Esophagus muscularis mucosa (tissue), 4 donors: ENCODE data around the gene AUTS2. TPM values are rescaled to one million over a fixed set of nuclear protein-coding genes. Genes with fewer than 3 reads are reported as not detected.

ENCODE experiments used
- DNase-seq: peaks from one replicate; pipeline ENCODE4 v3.0.0-alpha.2; 2017; ENCODE audit errors: extremely low spot score
- H3K27ac ChIP-seq, 4 donors: fragments of 200-600 bp; sonication (generic); replicated peaks in 1 of 4; 1 replicate in 3 of 4; 2 replicates in 1 of 4; pipeline ENCODE4 v1.5.1; 2016 to 2019; ENCODE audit warnings: mild to moderate bottlenecking in 1 of 4
- H3K27me3 ChIP-seq, 4 donors: fragments of 200-600 bp; sonication (generic); one replicate each; pipeline versions ENCODE4 v1.5.1 to v1.6.0; 2016 to 2019
- H3K36me3 ChIP-seq, 4 donors: fragments of 200-600 bp; sonication (generic); one replicate each; pipeline ENCODE4 v1.5.1; 2016 to 2019
- H3K4me1 ChIP-seq, 4 donors: fragments of 200-600 bp; sonication (generic); one replicate each; pipeline ENCODE4 v1.5.1; 2016 to 2019
- H3K4me3 ChIP-seq, 4 donors: fragments of 200-600 bp; sonication (generic); 1 replicate in 2 of 4; 2 replicates in 2 of 4; pipeline ENCODE4 v1.5.1; 2016 to 2019; ENCODE audit warnings: mild to moderate bottlenecking in 4 of 4, moderate library complexity in 1 of 4
- H3K9me3 ChIP-seq, 4 donors: fragments of 200-600 bp; sonication (generic); 1 replicate in 3 of 4; 2 replicates in 1 of 4; pipeline ENCODE4 v1.5.1; 2016 to 2019
- EP300 ChIP-seq: sonication (generic); formaldehyde crosslinking; IDR thresholded peaks from one replicate; pipeline ENCODE4 v1.6.1; 2017; ENCODE audit warnings: antibody characterized with exemption
- POLR2A ChIP-seq: fragments of 450-650 bp; IDR thresholded peaks from one replicate; pipeline ENCODE4 v1.6.1; 2017; ENCODE audit warnings: antibody characterized with exemption, moderate library complexity, mild to moderate bottlenecking, low read depth
- POLR2AphosphoS5 ChIP-seq, 2 donors: sonication (generic); formaldehyde crosslinking; IDR thresholded peaks; one replicate each; pipeline ENCODE4 v1.6.1; 2017; ENCODE audit warnings: antibody characterized with exemption in 2 of 2
- WGBS: methylation state at CpG from one replicate; pipeline ENCODE4 v1.1.5; 2018; 5-methylcytosine and 5-hydroxymethylcytosine counted together
- intact Hi-C: fragments of 100-400 bp; cut with DNase I; formaldehyde crosslinking; loops from one replicate; pipeline ENCODE4 v1.15.1; 2023
- total RNA-seq, 4 donors: library from RNA; depleted of rRNA; stranded (reverse); fragments of >200 nt; gene quantifications; one replicate each; pipeline versions ENCODE4 v1.1.0 to v1.2.1, GENCODE V29; 2016
- TF ChIP-seq, protein P1 (sequence below), 3 experiments: fragments of 200-600 bp in 2 of 3; fragments of 450-650 bp in 1 of 3; sonication (generic) in 2 of 3; IDR thresholded peaks; one replicate each; pipeline ENCODE4 v1.5.1; 2017 to 2019; ENCODE audit warnings: antibody characterized with exemption in 3 of 3, mild to moderate bottlenecking in 2 of 3, moderate library complexity in 1 of 3

The AUTS2 gene
- total RNA-seq, 4 donors from 2014 or later, result 18.5 to 44.9 (median 34.2) TPM

DNA sequence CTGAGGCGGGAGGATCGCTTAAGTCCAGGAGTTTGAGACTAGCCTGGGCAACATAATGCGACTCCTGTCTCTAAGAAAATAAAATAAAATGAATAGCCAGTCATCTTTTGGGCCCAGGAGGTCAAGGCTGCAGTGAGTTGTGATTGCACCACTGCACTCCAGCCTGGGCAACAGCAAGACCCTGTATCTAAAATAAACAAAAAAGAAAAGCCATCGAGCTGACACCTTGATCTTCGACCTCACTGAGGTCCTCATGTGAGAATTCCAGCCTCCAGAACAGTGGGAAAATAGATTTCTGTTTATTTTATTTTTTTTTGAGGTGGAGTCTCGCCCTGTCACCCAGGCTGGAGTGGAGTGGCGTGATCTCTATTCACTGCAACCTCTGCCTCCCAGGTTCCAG lies 1232.2 kb downstream of the AUTS2 start:
- H3K36me3 ChIP-seq, result no peaks in the 10 kb centered on the region
- H3K27ac ChIP-seq, result no peak overlapping the region
- DNase-seq, result no peak
- intact Hi-C loops, result no loop called here
- no peak overlapping the region for H3K4me3 ChIP-seq
- H3K4me1 ChIP-seq, result peaks cover 0 to 14% (median 9%) of the 10 kb centered on the region in 4 donors
- no peaks in the 10 kb centered on the region for H3K9me3 ChIP-seq
- no peak for TF ChIP-seq EP300
- TF ChIP-seq, protein P1, sequence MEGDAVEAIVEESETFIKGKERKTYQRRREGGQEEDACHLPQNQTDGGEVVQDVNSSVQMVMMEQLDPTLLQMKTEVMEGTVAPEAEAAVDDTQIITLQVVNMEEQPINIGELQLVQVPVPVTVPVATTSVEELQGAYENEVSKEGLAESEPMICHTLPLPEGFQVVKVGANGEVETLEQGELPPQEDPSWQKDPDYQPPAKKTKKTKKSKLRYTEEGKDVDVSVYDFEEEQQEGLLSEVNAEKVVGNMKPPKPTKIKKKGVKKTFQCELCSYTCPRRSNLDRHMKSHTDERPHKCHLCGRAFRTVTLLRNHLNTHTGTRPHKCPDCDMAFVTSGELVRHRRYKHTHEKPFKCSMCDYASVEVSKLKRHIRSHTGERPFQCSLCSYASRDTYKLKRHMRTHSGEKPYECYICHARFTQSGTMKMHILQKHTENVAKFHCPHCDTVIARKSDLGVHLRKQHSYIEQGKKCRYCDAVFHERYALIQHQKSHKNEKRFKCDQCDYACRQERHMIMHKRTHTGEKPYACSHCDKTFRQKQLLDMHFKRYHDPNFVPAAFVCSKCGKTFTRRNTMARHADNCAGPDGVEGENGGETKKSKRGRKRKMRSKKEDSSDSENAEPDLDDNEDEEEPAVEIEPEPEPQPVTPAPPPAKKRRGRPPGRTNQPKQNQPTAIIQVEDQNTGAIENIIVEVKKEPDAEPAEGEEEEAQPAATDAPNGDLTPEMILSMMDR (IDR thresholded peaks at IDR 0.05), result no peak
- no peak for TF ChIP-seq POLR2A
- TF ChIP-seq POLR2AphosphoS5 (IDR thresholded peaks at IDR 0.05), result no peak
- WGBS, result 85% methylated on average over 7 of the region's 7 CpGs
- peaks cover 0 to 18% (median 2%) of the 10 kb centered on the region in 4 donors for H3K27me3 ChIP-seq

DNA sequence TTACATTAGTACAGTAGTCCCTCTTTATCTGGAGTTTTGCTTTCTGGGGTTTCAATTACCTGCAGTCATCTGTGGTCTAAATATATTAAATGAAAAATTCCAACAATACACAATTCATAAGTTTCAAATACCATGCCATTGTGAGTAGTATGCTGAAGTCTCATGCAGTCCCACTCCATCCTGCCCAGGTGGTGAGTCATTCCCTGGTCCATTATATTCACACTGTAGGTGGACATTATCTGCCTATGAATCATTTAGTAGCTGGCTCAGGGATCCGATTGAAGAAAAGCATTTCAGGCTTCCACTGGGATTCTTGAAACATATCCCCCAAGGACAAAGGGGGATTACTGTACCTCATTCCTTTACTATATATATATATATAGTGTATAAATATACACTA lies 1235.5 kb downstream of the AUTS2 start:
- no peaks in the 10 kb centered on the region for H3K36me3 ChIP-seq
- intact Hi-C loops, result no loop called here
- no peak overlapping the region for H3K27ac ChIP-seq
- DNase-seq, result peak; percentile 29
- 31% methylated on average over 1 of the region's 1 CpG for WGBS
- no peak for TF ChIP-seq POLR2A
- TF ChIP-seq POLR2AphosphoS5 (IDR thresholded peaks at IDR 0.05), result no peak
- TF ChIP-seq, protein P1 (IDR thresholded peaks at IDR 0.05), result no peak
- no peak for TF ChIP-seq EP300
- peaks cover 0 to 14% (median 9%) of the 10 kb centered on the region in 4 donors for H3K4me1 ChIP-seq
- H3K9me3 ChIP-seq, result no peaks in the 10 kb centered on the region
- H3K4me3 ChIP-seq, result no peak overlapping the region
- peaks cover 0 to 11% (median 0%) of the 10 kb centered on the region in 4 donors for H3K27me3 ChIP-seq

DNA sequence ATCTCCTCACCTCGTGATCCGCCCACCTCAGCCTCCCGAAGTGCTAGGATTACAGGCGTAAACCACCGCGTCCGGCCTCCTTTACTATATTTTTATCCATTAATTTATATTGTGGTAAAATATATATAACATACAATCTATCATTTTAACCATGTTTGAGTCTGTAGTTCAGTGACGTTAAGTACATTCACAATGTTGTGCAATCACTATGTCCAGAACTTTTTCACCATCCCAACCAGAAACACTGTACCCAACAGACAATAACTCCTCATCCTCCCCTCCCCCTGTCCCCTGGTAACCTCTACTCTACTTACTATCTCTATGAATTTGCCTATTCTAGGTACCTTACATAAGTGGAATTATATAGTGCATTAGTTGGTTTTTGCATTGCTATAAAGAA lies 1236.1 kb downstream of the AUTS2 start:
- no peak overlapping the region for H3K27ac ChIP-seq
- intact Hi-C loops, result no loop called here
- no peaks in the 10 kb centered on the region for H3K9me3 ChIP-seq
- TF ChIP-seq EP300 (no peak), POLR2AphosphoS5 (IDR thresholded peaks at IDR 0.05) (no peak), POLR2A (no peak)
- TF ChIP-seq, protein P1 (IDR thresholded peaks at IDR 0.05), result no peak
- peaks cover 0 to 5% (median 0%) of the 10 kb centered on the region in 4 donors for H3K27me3 ChIP-seq
- no peak overlapping the region for H3K4me3 ChIP-seq
- DNase-seq, result peak; percentile 47
- WGBS, result 96% methylated on average over 8 of the region's 8 CpGs
- H3K4me1 ChIP-seq, result peaks cover 0 to 7% (median 5%) of the 10 kb centered on the region in 4 donors
- no peaks in the 10 kb centered on the region for H3K36me3 ChIP-seq

DNA sequence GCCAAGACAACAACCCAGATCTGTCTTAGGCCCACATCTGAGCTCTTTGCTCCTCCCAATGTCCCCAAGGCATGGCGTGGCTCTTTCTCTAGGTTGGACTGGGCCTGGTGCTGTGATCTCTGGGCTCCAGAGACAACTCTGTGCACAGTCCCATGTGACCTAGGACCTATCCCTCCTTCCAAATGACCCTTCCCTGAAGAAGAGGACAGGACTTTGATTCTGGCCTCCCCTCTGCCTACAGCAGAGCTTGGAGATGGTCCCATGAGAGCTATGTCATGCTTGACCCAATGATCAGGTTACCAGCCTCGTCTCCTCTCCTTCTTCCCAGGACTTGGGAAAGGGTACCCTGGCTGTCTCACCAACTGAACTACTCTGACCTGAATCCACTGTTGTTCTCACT lies 1237.4 kb downstream of the AUTS2 start:
- Histone ChIP-seq H3K9me3 (no peaks in the 10 kb centered on the region), H3K27me3 (no peaks in the 10 kb centered on the region), H3K4me3 (no peak overlapping the region), H3K4me1 (no peaks in the 10 kb centered on the region), H3K36me3 (no peaks in the 10 kb centered on the region), H3K27ac (no peak overlapping the region)
- TF ChIP-seq POLR2A, result no peak
- TF ChIP-seq EP300, result no peak
- no peak for TF ChIP-seq POLR2AphosphoS5 (IDR thresholded peaks at IDR 0.05)
- TF ChIP-seq, protein P1 (IDR thresholded peaks at IDR 0.05), result no peak
- 85% methylated on average over 2 of the region's 2 CpGs for WGBS
- peak; percentile 60 for DNase-seq
- intact Hi-C loops, result no loop called here

DNA sequence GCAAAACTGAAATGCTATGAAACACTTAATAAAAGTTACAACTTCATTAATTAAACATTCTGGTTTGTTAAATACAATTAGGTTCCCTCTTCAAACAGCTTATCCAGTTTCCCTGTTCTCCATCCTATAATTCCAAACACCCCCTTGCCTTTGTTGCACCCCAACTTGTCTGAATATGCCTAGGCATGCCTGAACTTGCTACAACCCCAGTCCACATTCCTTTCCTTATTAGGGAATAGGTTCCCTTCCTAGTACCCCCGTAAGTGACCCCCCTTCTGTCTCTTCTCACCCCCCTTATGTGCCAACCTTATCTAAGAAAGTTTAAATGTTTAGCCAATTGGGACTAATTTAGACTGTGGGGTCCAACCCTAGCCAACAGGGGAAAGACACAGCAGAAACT lies 1238.0 kb downstream of the AUTS2 start:
- Histone ChIP-seq H3K36me3 (no peaks in the 10 kb centered on the region), H3K4me3 (no peak overlapping the region), H3K27me3 (no peaks in the 10 kb centered on the region), H3K9me3 (no peaks in the 10 kb centered on the region), H3K27ac (no peak overlapping the region), H3K4me1 (no peaks in the 10 kb centered on the region)
- DNase-seq, result no peak
- TF ChIP-seq, protein P1 (IDR thresholded peaks at IDR 0.05), result no peak
- no peak for TF ChIP-seq POLR2A
- no peak for TF ChIP-seq EP300
- intact Hi-C loops, result no loop called here
- WGBS, result 78% methylated on average over 1 of the region's 1 CpG
